Caki2 (cell line): ENCODE data around the gene DRC7. TPM values are rescaled to one million over a fixed set of nuclear protein-coding genes. Genes with fewer than 3 reads are reported as not detected.
"Not testable (repeated sequence)": the region's sequence is repeated elsewhere in the genome, so short reads cannot be mapped to it uniquely, and the experiment has no call there.

Experiments
- DNase-seq: peaks from one replicate; pipeline ENCODE4 v3.0.0-alpha.2; 2015; ENCODE audit warnings: low read depth
- in situ Hi-C: cut with HindIII; loops from 2 replicates; pipeline ENCODE4 v1.10.0; 2016; ENCODE audit warnings: low sequenced_read_pairs, low pct_unique_long_range_greater_than_20kb, mixed read lengths
- total RNA-seq: library from RNA; depleted of rRNA; stranded (reverse); fragments of >200 nt; shearing (Covaris generic); gene quantifications from 2 replicates; pipeline ENCODE4 v1.2.3, GENCODE V29; 2014; ENCODE audit warnings: low replicate concordance

The DRC7 gene
- total RNA-seq, 1 experiment from 2014 or later = not detected

GRCh38 chr16:57704011-57704904, 9.7 kb downstream of the DRC7 start:
- in situ Hi-C loops = no loop called here
- DNase-seq = no peak

GRCh38 chr16:57704905-57705852, 10.6 kb downstream of the DRC7 start:
- in situ Hi-C loops = no loop called here
- DNase-seq = no peak

- no peak for DNase-seq
- in situ Hi-C loops = no loop called here
These were observed 12.1 kb downstream of the DRC7 start for GRCh38 chr16:57706717-57707116.

- in situ Hi-C loops = no loop called here
- no peak for DNase-seq
These were observed 12.7 kb downstream of the DRC7 start for GRCh38 chr16:57707331-57707730.

GRCh38 chr16:57708168-57708567, 13.6 kb downstream of the DRC7 start:
- DNase-seq = no peak
- in situ Hi-C loops = no loop called here

- DNase-seq = no peak
- in situ Hi-C loops = no loop called here
These were observed 15.1 kb downstream of the DRC7 start for GRCh38 chr16:57709663-57710062.

- no peak for DNase-seq
- in situ Hi-C loops = no loop called here
These were observed 16.7 kb downstream of the DRC7 start for GRCh38 chr16:57711346-57711745.

- no peak for DNase-seq
- in situ Hi-C loops = no loop called here
These were observed 17.4 kb downstream of the DRC7 start for GRCh38 chr16:57711993-57712392.

GRCh38 chr16:57712569-57712968, 18.0 kb downstream of the DRC7 start:
- in situ Hi-C loops = not testable (repeated sequence)

GRCh38 chr16:57713596-57713995, 19.0 kb downstream of the DRC7 start:
- DNase-seq = no peak
- in situ Hi-C loops = no loop called here

More at GRCh38 chr16:57712569-57712968, 18.0 kb downstream of the DRC7 start:
- DNase-seq = not testable (repeated sequence)

- DNase-seq = no peak
- in situ Hi-C loops = no loop called here
These were observed 19.4 kb downstream of the DRC7 start for GRCh38 chr16:57714047-57714446.

GRCh38 chr16:57720142-57720575, 25.6 kb downstream of the DRC7 start:
- DNase-seq = peak; percentile 28
- in situ Hi-C loops = no loop called here

- DNase-seq = no peak
- in situ Hi-C loops = no loop called here
These were observed 27.0 kb downstream of the DRC7 start for GRCh38 chr16:57721356-57722209.

GRCh38 chr16:57722210-57722499, 27.5 kb downstream of the DRC7 start:
- no peak for DNase-seq
- in situ Hi-C loops = no loop called here

GRCh38 chr16:57722651-57723050, 28.0 kb downstream of the DRC7 start:
- no peak for DNase-seq
- in situ Hi-C loops = no loop called here

- in situ Hi-C loops = no loop called here
- no peak for DNase-seq
These were observed 28.6 kb downstream of the DRC7 start for GRCh38 chr16:57723170-57723569.

- in situ Hi-C loops = no loop called here
- no peak for DNase-seq
These were observed 29.9 kb downstream of the DRC7 start for GRCh38 chr16:57724531-57724930.

- no peak for DNase-seq
- in situ Hi-C loops = no loop called here
These were observed 30.5 kb downstream of the DRC7 start for GRCh38 chr16:57725151-57725550.
